Heart left ventricle (tissue), 16 donors: ENCODE results near the gene POU6F2. TPM values are rescaled to one million over a fixed set of nuclear protein-coding genes. Genes with fewer than 3 reads are reported as not detected.

ENCODE experiments used
- ATAC-seq, 4 donors: fragments of 200-7000 bp; cut with Tn5 transposase; one replicate each; pipeline ENCODE4 v1.9.1; 2020 to 2022; ENCODE audit warnings: moderate library complexity in 4 of 4, mild to moderate bottlenecking in 3 of 4, moderate number of reproducible peaks in 1 of 4
- DNase-seq, 5 donors: peaks; one replicate each; pipeline ENCODE4 v3.0.0-alpha.2; 2020
- H3K27ac ChIP-seq, 12 donors: fragments of 200-600 bp; sonication (generic) in 4 of 12; one replicate each; pipeline versions ENCODE4 v1.5.0 to v1.8.0; 2016 to 2022; ENCODE audit warnings: mild to moderate bottlenecking in 2 of 12
- H3K27me3 ChIP-seq, 9 donors: fragments of 200-600 bp; sonication (generic) in 2 of 9; one replicate each; pipeline versions ENCODE4 v1.5.1 to v1.8.0; 2016 to 2022; ENCODE audit warnings: mild to moderate bottlenecking in 3 of 9
- H3K36me3 ChIP-seq, 9 donors: fragments of 200-600 bp; sonication (generic) in 2 of 9; one replicate each; pipeline versions ENCODE4 v1.5.0 to v1.8.0; 2018 to 2022; ENCODE audit warnings: mild to moderate bottlenecking in 2 of 9
- H3K4me1 ChIP-seq, 12 donors: fragments of 200-600 bp; sonication (generic) in 4 of 12; one replicate each; pipeline versions ENCODE4 v1.5.0 to v1.8.0; 2016 to 2022; ENCODE audit warnings: mild to moderate bottlenecking in 3 of 12
- H3K4me3 ChIP-seq, 12 donors: fragments of 200-600 bp; sonication (generic) in 4 of 12; one replicate each; pipeline versions ENCODE4 v1.5.0 to v1.8.0; 2017 to 2022; ENCODE audit warnings: mild to moderate bottlenecking in 9 of 12, moderate library complexity in 4 of 12
- H3K9me3 ChIP-seq, 12 donors: fragments of 200-600 bp; sonication (generic) in 4 of 12; one replicate each; pipeline versions ENCODE4 v1.5.0 to v1.8.0; 2016 to 2022; ENCODE audit warnings: mild to moderate bottlenecking in 1 of 12
- POLR2A ChIP-seq, 2 donors: fragments of 450-650 bp; IDR thresholded peaks; one replicate each; pipeline ENCODE4 v1.6.1; 2017; ENCODE audit warnings: antibody characterized with exemption in 2 of 2, mild to moderate bottlenecking in 2 of 2, moderate library complexity in 2 of 2
- WGBS, 4 donors: extraction: QIAGEN DNeasy Blood & Tissue Kit in 2 of 4; methylation state at CpG; one replicate each; pipeline versions ENCODE4 v1.1.5 to v1.1.7; 2013 to 2018; 5-methylcytosine and 5-hydroxymethylcytosine counted together
- intact Hi-C, 10 donors: fragments of 100-400 bp; cut with DNase I; formaldehyde crosslinking; loops; one replicate each; pipeline versions ENCODE4 v1.11.1 to v1.14.2; 2022
- polyA plus RNA-seq, 2 donors: library from polyadenylated mRNA; stranded (reverse); fragments of 200-250 nt; gene quantifications; one replicate each; pipeline ENCODE4 v1.2.3, GENCODE V29; 2013
- total RNA-seq, 9 donors: library from RNA; depleted of rRNA in 2 of 9; stranded (reverse); fragments of >200 nt in 2 of 9; fragmentation: NEBNext Ultra II Directional in 3 of 9; extraction: Animal tissue kit (Norgen Biotek cat#: 25700) in 3 of 9; gene quantifications; one replicate each; pipeline versions ENCODE4 v1.1.0 to v1.2.4, GENCODE V29; 2016 to 2023
- TF ChIP-seq, protein P1 (sequence below), 12 donors: fragments of 200-600 bp; sonication (generic) in 4 of 12; IDR thresholded peaks; one replicate each; pipeline versions ENCODE4 v1.5.0 to v1.8.0; 2018 to 2022; ENCODE audit warnings: antibody characterized with exemption in 12 of 12, mild to moderate bottlenecking in 5 of 12
- donor health status: ischemic (EF 13 %, LVEDD 7.1; RV severe dilation, severe dysfunction).
- donor health status: healthy with polysubstance abuse.
- donor health status: DM: no; HTN: yes; CAD: no.
- donor health status: DM: no; HTN: no; CAD: no.
- donor health status: ischemic (EF 25% LVEDD 6.9; RV normal size, moderate dysfunction).
- donor health status: ischemic (EF 25% LVEDD 5.7; RV mildly dilated, moderate dysfunction).
- donor health status: healthy.
- donor health status: DM: yes; HTN: yes; CAD: no.
- donor health status: ischemic (EF 35%, LVEDD 5.7; RV mildly dilated, moderate dysfunction).
- donor health status: nonischemic (EF 11% LVEDD 7.7; RV severe dilation, severe dysfunction).
- donor health status: DM: yes; HTN: yes; CAD: no.
- donor health status: PGD.
- donor health status: ischemic (EF 29% LVEDD 5.4; RV normal size, mild dysfunction).
- donor health status: nonischemic (EF 23%, LVEDD 6.1; RV moderate dilation, normal function).

POU6F2 gene
- total and polyA plus RNA-seq, 11 donors, result 0.03 to 1.2 (median 0.38) TPM; not detected in 2

DNA sequence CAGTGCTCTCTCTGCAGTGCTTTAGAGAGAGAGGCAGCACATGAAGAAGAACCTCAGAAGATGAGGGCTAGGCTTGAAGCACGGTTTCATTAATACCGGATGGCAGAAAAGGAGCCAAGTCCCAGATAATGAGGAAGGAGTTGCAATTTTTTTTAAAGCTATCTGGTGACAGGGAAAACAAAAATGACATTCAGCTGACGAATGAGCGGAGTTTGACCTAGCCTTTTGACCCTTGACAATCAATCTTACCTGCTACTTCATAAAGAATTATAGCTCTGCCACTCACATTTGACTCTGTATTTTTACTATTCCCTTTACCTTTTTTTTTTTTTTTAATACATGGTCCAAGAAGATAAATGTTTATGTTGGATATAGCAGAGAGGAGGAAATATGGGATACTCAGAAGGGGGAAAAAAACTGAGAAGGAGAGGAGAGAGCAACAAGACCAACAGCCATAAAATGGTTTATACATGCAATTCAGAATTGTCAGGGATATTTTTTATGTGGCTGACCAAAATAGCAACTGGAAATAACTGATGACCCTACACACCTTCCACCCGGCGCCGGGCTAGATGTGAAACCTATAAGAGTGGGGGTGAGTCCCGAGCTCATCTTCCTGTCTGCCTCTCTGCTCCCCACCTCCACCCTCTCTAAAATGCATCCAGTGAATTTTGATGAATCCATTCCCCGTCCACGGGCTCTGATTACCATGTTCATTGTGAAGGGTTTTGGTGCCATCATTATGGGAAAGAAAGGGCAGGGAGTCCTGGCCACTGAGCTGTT is 314.1 kb downstream of the POU6F2 start:
- H3K27ac ChIP-seq, result no peak overlapping the region
- intact Hi-C loops, result no loop called here
- no peak for ATAC-seq
- no peak for DNase-seq
- H3K36me3 ChIP-seq, result no peaks in the 10 kb centered on the region
- WGBS, 4 donors, result 56 to 63% (median 61%) methylated on average over 10 of the region's 10 CpGs
- no peak for TF ChIP-seq POLR2A (IDR thresholded peaks at IDR 0.05)
- TF ChIP-seq, protein P1, sequence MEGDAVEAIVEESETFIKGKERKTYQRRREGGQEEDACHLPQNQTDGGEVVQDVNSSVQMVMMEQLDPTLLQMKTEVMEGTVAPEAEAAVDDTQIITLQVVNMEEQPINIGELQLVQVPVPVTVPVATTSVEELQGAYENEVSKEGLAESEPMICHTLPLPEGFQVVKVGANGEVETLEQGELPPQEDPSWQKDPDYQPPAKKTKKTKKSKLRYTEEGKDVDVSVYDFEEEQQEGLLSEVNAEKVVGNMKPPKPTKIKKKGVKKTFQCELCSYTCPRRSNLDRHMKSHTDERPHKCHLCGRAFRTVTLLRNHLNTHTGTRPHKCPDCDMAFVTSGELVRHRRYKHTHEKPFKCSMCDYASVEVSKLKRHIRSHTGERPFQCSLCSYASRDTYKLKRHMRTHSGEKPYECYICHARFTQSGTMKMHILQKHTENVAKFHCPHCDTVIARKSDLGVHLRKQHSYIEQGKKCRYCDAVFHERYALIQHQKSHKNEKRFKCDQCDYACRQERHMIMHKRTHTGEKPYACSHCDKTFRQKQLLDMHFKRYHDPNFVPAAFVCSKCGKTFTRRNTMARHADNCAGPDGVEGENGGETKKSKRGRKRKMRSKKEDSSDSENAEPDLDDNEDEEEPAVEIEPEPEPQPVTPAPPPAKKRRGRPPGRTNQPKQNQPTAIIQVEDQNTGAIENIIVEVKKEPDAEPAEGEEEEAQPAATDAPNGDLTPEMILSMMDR (IDR thresholded peaks at IDR 0.05), result no peak
- H3K9me3 ChIP-seq, result no peaks in the 10 kb centered on the region
- no peak overlapping the region for H3K4me3 ChIP-seq
- H3K4me1 ChIP-seq, result no peaks in the 10 kb centered on the region
- peaks cover 0 to 6% (median 0%) of the 10 kb centered on the region in 9 donors for H3K27me3 ChIP-seq

DNA sequence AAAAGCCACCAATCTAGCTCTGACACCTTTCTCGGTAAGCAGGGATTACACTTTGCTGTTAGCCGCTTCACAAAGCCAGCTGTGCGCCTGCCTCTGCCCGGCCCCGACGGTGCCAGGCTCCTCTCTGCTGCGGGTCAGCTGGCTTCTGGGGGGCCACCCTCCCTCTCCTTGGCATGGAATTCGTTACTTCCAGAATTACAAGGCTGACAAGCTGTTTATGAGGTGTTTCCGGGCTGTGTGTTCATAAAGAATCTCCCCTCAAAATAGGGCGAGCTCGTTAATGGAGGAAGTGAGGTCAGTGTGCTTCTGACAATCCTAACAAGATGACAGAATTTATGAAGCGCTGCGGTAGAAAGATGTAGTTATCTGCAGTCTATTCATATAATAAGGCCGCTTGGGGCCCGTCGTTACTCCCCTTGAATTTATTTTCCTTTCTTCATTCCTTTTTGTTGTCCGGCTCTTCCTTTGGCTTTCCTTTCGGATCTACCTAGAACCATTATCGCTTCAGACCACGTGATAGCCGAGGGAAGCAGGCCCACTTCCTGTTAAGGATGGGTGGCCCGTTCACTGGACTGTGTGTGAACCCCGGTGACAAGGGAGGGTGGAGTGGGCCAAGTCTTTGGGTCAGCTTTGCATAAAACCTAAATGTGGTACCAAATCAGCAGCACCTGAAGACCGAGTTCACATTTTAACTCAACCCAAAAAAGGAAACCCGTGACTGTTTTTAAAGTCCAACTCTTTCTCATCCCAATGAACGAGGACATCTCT is 315.5 kb downstream of the POU6F2 start:
- H3K9me3 ChIP-seq, result peaks cover 0 to 6% (median 0%) of the 10 kb centered on the region in 12 donors
- no peak for ATAC-seq
- intact Hi-C loops, result no loop called here
- H3K27me3 ChIP-seq, result peaks cover 0 to 6% (median 0%) of the 10 kb centered on the region in 9 donors
- DNase-seq, result no peak
- WGBS, 4 donors, result 74 to 81% (median 75%) methylated on average over 26 of the region's 26 CpGs
- no peak for TF ChIP-seq POLR2A (IDR thresholded peaks at IDR 0.05)
- TF ChIP-seq, protein P1 (IDR thresholded peaks at IDR 0.05), result no peak
- H3K36me3 ChIP-seq, result no peaks in the 10 kb centered on the region
- H3K4me3 ChIP-seq, result no peak overlapping the region
- no peaks in the 10 kb centered on the region for H3K4me1 ChIP-seq
- H3K27ac ChIP-seq, result no peak overlapping the region

DNA sequence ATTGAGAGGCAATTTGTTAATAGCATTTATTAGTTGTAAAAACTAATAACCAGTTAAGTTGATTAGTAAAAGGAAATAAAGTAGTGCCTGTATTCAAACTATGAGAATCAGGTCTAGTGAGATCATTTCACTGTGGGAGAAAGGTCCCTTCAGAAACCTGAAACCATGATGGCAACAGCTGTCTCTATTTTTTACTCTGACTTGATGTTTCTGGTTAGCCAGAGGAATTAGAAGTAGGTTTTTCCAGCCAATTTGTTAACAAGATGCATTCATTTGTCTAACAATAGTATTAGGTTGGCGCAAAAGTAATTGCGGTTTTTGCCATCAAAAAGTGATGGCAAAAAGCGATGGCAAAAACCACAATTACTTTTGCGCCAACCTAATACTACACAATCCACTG is 316.3 kb downstream of the POU6F2 start:
- TF ChIP-seq, protein P1 (IDR thresholded peaks at IDR 0.05), result no peak
- no peak for TF ChIP-seq POLR2A (IDR thresholded peaks at IDR 0.05)
- peaks cover 0 to 6% (median 0%) of the 10 kb centered on the region in 12 donors for H3K9me3 ChIP-seq
- intact Hi-C loops, result no loop called here
- no peak for ATAC-seq
- H3K4me1 ChIP-seq, result no peaks in the 10 kb centered on the region
- H3K36me3 ChIP-seq, result no peaks in the 10 kb centered on the region
- no peak overlapping the region for H3K27ac ChIP-seq
- no peak overlapping the region for H3K4me3 ChIP-seq
- 93 to 98% (median 95%) methylated on average over 4 of the region's 4 CpGs for WGBS, 4 donors
- no peak for DNase-seq
- H3K27me3 ChIP-seq, result peaks cover 0 to 6% (median 0%) of the 10 kb centered on the region in 9 donors

DNA sequence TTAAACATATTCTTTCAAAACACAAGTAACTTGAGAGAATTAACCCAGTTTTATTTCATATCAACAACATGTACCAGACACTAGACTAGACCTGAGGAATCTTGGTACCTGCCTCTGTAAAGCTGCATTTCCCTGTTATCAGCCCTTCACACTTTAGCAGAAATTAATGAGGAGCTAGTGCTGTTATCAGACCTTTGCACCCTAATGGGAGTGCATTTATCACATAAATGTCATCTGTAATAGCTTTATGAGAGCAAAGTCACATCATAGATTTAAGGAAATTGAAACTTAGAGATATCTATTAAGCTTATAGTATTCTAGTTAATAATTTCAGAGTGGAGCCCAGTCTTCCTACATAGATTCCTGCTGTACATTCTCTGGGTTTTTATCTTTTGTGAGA is 318.1 kb downstream of the POU6F2 start:
- no peak for ATAC-seq
- Histone ChIP-seq H3K4me1 (no peaks in the 10 kb centered on the region), H3K4me3 (no peak overlapping the region), H3K27me3 (peaks cover 0 to 6% (median 0%) of the 10 kb centered on the region in 9 donors), H3K36me3 (no peaks in the 10 kb centered on the region), H3K27ac (no peak overlapping the region), H3K9me3 (peaks cover 0 to 6% (median 0%) of the 10 kb centered on the region in 12 donors)
- no peak for DNase-seq
- intact Hi-C loops, result no loop called here
- no peak for TF ChIP-seq POLR2A (IDR thresholded peaks at IDR 0.05)
- TF ChIP-seq, protein P1 (IDR thresholded peaks at IDR 0.05), result no peak
